GM12801 (cell line): ENCODE results near the gene CARS1.

Experiments used
- TF ChIP-seq, protein P1 (sequence below): IDR thresholded peaks from one replicate; pipeline ENCODE4 v1.5.1; 2011; ENCODE audit warnings: control low read depth; ENCODE audit not compliant: insufficient read length; ENCODE audit errors: extremely low read depth

Gene CARS1

DNA sequence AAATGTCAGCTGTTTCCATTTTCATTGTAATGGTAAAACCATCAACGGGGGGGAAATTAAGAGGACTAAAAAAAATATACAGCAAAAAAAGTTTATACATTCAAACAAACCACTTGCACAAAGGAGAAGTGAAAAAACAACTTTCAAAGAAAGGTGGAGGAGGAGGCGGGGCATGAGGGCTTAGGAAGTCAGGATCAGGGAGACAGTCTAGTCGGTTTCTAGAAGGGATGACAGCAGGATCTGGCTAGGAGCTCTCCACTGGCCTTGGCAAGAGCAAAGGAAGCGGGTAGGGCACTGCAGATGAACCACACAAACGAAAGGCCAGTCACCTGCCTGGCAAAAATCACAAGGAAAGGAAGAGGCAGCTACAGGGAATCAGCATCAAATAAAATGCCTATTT lies 96.1 kb downstream of the CARS1 start:
- TF ChIP-seq, protein P1, sequence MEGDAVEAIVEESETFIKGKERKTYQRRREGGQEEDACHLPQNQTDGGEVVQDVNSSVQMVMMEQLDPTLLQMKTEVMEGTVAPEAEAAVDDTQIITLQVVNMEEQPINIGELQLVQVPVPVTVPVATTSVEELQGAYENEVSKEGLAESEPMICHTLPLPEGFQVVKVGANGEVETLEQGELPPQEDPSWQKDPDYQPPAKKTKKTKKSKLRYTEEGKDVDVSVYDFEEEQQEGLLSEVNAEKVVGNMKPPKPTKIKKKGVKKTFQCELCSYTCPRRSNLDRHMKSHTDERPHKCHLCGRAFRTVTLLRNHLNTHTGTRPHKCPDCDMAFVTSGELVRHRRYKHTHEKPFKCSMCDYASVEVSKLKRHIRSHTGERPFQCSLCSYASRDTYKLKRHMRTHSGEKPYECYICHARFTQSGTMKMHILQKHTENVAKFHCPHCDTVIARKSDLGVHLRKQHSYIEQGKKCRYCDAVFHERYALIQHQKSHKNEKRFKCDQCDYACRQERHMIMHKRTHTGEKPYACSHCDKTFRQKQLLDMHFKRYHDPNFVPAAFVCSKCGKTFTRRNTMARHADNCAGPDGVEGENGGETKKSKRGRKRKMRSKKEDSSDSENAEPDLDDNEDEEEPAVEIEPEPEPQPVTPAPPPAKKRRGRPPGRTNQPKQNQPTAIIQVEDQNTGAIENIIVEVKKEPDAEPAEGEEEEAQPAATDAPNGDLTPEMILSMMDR: no peak

DNA sequence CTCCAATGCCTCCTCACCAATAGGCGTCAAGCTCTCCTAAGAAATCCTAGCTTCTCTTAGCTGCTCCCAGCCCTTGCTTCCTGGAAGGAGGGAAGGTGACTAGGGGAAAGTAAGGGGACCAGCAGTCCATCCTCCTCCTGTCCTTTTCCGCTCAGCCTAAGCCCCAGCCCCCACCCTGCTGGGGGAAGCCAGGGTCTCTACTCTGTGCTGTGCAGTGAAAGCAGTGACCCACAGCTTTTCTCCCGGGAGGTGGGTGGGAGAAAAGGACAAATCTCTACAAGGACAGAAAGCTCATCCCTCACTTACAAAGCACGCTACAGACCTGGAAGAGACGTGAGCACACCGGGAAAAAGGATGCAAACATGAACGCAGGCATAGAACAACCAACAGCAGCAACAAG lies 97.1 kb downstream of the CARS1 start:
- TF ChIP-seq, protein P1: no peak

DNA sequence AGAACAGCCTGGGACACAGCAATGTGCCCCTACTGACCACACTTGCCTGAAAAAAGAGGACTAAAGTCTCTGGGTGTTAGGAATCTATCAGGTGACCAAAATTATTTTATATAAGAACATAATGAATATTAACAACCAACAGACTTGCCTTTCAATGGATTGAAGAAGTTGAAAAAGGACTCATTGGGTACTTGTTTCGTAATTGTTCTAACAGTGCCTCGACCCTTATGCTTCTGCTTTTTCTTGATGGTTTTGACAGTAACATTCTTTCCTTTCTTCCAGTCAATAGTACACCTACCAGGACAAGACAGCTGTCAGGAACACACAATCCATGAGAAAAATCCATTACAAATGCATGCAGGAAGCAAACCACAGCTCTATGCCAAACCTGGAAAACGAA lies 99.0 kb downstream of the CARS1 start:
- TF ChIP-seq, protein P1: no peak

DNA sequence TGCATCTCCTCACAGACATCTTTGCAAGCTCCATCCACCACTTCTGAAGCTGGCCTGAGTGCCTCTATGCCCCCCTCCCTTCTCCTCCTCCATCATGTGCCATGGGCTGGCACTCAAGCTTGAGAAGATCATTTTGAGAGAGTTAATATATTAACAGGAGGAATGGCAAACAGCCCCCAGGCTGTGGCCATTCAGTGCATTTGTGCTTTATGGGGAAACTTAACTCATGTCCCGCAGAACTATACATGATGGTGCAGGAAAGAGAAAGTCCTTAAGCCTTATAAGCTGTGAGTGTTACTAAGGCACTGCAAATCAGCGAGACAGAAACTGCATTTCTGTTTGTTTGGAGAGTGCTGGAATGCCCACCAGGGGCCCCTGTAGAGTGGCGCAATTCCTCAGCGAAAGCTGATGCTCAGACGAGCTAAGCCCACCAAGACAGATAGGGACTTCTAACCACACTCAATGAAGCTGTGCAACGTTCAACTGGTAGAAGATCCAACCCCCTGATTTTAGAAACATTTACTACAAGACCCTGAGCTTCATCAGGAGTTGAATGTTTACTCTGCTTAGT lies 101.2 kb downstream of the CARS1 start:
- TF ChIP-seq, protein P1: no peak

DNA sequence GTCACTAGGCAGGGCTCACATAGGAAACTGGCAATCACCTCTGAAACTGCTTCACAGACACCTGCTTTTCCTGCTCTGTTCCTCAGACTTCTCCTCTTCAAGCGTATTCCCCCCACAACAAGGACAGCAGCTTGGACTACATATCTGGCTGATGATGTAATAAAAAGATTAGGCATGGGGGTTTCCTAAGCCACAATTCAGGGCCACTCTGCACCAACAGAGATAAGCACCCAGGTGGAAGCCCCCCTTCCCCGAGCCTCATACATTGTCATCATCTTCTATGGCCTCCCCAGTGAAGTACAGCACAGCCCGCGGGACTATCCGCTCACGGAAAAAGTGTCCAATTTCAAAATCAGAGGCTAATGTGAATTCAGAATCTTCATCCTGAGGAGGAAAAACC lies 103.0 kb downstream of the CARS1 start:
- TF ChIP-seq, protein P1: no peak

DNA sequence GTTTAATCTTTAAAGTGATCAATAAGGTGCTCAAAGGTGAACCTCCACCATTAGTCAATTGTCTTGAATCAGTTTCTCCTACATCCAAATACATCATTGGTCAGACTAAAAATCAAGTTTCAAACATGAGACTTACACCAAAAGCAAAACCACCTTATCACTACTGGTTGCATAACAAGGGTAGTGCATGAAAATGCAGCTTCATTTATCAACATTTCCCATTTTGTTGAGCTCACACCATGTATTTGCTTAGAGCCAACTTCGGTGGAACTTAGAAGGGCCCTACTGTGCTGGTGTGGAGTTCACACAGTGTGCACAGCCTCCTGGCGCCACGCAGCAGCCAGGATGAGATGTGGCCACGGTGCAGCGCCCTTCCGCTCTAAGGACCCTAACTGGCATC lies 104.9 kb downstream of the CARS1 start:
- TF ChIP-seq, protein P1: no peak

DNA sequence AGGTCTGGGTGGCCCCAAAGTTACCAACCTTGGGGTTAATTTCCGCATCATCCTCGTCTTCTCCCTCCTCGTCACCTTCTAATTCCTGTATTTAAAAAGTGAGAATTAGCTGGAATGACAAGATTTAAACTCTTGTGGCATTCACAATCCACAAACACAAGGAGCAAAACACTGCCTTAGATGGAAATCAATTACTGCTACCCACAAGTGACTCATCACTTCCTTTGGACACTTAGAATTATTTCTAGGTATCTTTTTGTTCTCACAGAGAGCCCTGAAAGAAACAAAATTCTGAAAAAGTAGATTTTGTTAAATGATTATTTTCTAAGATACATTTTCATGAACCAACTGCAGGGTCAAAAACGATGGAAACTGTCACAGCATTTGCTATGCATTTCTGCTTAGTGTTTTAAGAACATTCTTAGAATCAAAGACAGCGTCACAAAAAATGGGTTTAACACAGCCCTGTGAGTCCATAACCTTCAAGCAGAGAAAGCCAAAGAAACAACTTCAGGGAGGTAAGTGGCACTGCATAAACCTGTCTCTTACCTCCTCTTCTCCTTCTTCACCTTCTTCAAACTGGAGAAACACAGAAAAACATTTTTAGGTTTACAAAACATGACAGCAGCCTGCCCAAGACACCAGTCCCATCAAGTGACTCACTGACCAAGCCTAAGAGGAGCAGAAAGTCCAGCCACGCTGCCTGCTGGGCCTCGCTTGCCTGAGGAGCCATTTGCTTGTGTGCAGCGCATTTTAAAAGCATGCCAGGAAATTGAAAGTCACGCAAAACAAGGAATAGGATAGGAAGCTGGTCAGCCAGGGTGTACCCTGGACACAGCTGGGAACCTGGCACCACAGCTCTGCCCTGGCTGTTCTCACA lies 105.8 kb downstream of the CARS1 start:
- TF ChIP-seq, protein P1: no peak
